NT2/D1 (cell line): ENCODE results near the gene ZNF568.

Experiments used
- SUZ12 ChIP-seq: IDR thresholded peaks from 2 replicates; pipeline ENCODE4 v1.6.1; 2011; ENCODE audit not compliant: insufficient read length, insufficient read depth; ENCODE audit errors: extremely low read depth
- YY1 ChIP-seq: IDR thresholded peaks from 2 replicates; pipeline ENCODE4 v1.6.1; 2011; ENCODE audit not compliant: insufficient read length, insufficient read depth
- ZNF274 ChIP-seq: IDR thresholded peaks from 2 replicates; pipeline ENCODE4 v1.6.1; 2011; ENCODE audit warnings: mild to moderate bottlenecking, low read depth, low read length

DNA sequence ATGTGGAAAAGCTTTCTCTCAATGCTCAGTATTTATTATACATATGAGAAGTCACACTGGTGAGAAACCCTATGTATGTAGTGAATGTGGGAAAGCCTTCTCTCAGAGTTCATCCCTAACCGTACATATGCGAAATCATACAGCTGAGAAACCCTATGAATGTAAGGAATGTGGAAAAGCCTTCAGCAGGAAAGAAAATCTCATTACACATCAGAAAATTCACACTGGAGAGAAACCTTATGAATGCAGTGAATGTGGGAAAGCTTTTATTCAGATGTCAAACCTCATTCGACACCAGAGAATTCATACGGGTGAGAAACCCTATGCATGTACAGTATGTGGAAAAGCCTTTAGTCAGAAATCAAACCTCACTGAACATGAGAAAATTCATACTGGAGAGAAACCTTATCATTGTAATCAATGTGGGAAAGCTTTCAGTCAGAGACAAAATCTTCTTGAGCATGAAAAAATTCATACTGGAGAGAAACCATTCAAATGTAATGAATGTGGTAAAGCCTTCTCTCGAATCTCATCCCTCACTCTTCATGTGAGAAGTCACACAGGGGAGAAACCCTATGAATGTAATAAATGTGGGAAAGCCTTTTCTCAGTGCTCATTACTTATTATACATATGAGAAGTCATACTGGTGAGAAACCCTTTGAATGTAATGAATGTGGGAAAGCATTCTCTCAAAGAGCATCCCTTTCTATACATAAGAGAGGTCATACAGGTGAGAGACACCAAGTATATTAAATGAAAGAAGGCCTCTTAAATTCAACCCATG, 34.4 kb downstream of the ZNF568 start:
- TF ChIP-seq ZNF274 (0 out of 2 replicates have a peak, but pooled peaks have one; percentile 38), YY1 (no peak), SUZ12 (no peak)
